Upper lobe of right lung (tissue), 1 donor: Measurements from ENCODE around the gene MRPL50. TPM values are rescaled to one million over a fixed set of nuclear protein-coding genes. Genes with fewer than 3 reads are reported as not detected.

ENCODE experiments used
- ATAC-seq: fragments of 200-7000 bp; cut with Tn5 transposase; one replicate; pipeline ENCODE4 v1.9.1; 2020; ENCODE audit warnings: mild to moderate bottlenecking, moderate library complexity
- DNase-seq: peaks from one replicate; pipeline ENCODE4 v3.0.0-alpha.2; 2020
- H3K27ac ChIP-seq: fragments of 200-600 bp; one replicate; pipeline ENCODE4 v1.8.0; 2022
- H3K27me3 ChIP-seq: fragments of 200-600 bp; one replicate; pipeline ENCODE4 v1.8.0; 2022; ENCODE audit warnings: mild to moderate bottlenecking
- H3K36me3 ChIP-seq: fragments of 200-600 bp; one replicate; pipeline ENCODE4 v1.8.0; 2022
- H3K4me1 ChIP-seq: fragments of 200-600 bp; one replicate; pipeline ENCODE4 v1.8.0; 2022
- H3K4me3 ChIP-seq: fragments of 200-600 bp; one replicate; pipeline ENCODE4 v1.8.0; 2022; ENCODE audit warnings: mild to moderate bottlenecking
- H3K9me3 ChIP-seq: fragments of 200-600 bp; one replicate; pipeline ENCODE4 v1.8.0; 2022
- CTCF ChIP-seq: fragments of 200-600 bp; IDR thresholded peaks from one replicate; pipeline ENCODE4 v1.8.0; 2022; ENCODE audit warnings: antibody characterized with exemption
- intact Hi-C: fragments of 100-400 bp; cut with DNase I; formaldehyde crosslinking; loops from one replicate; pipeline ENCODE4 v1.11.0; 2022
- total RNA-seq: library from RNA; stranded (reverse); fragmentation: NEBNext Ultra II Directional; extraction: Animal tissue kit (Norgen Biotek cat#: 25700); gene quantifications from one replicate; pipeline ENCODE4 v1.2.1, GENCODE V29; 2021
- donor health status: DM: no; HTN: yes; CAD: no; lungs with severe emphysema.

The MRPL50 gene
- total RNA-seq, 1 donor from 2014 or later, result 9.8 TPM

- Histone ChIP-seq H3K4me1 (no peaks in the 10 kb centered on the region), H3K36me3 (no peaks in the 10 kb centered on the region), H3K4me3 (no peak overlapping the region), H3K9me3 (no peaks in the 10 kb centered on the region), H3K27me3 (no peaks in the 10 kb centered on the region), H3K27ac (no peak overlapping the region)
- intact Hi-C loops, result no loop called here
- no peak for DNase-seq
- TF ChIP-seq CTCF, result no peak
- ATAC-seq, result no peak
These were observed 28.9 kb upstream of the MRPL50 start for GRCh38 chr9:101427358-101427757.

GRCh38 chr9:101421653-101422065 lies 23.2 kb upstream of the MRPL50 start:
- DNase-seq (no peak), ATAC-seq (peak; percentile 72)
- intact Hi-C loops, result no loop called here
- H3K4me1 ChIP-seq, result no peaks in the 10 kb centered on the region
- no peaks in the 10 kb centered on the region for H3K9me3 ChIP-seq
- H3K27ac ChIP-seq, result no peak overlapping the region
- TF ChIP-seq CTCF, result no peak
- no peaks in the 10 kb centered on the region for H3K27me3 ChIP-seq
- H3K36me3 ChIP-seq, result no peaks in the 10 kb centered on the region
- H3K4me3 ChIP-seq, result no peak overlapping the region

- DNase-seq (no peak), ATAC-seq (no peak)
- no peaks in the 10 kb centered on the region for H3K36me3 ChIP-seq
- H3K27ac ChIP-seq, result no peak overlapping the region
- H3K27me3 ChIP-seq, result no peaks in the 10 kb centered on the region
- H3K4me1 ChIP-seq, result no peaks in the 10 kb centered on the region
- H3K9me3 ChIP-seq, result peaks cover 7% of the 10 kb centered on the region
- intact Hi-C loops, result no loop called here
- no peak for TF ChIP-seq CTCF
- no peak overlapping the region for H3K4me3 ChIP-seq
These were observed 21.4 kb upstream of the MRPL50 start for GRCh38 chr9:101419863-101420262.

- no peak for TF ChIP-seq CTCF
- Histone ChIP-seq H3K4me1 (no peaks in the 10 kb centered on the region), H3K27me3 (no peaks in the 10 kb centered on the region), H3K36me3 (no peaks in the 10 kb centered on the region), H3K4me3 (no peak overlapping the region), H3K9me3 (peaks cover 17% of the 10 kb centered on the region), H3K27ac (no peak overlapping the region)
- intact Hi-C loops, result no loop called here
- no peak for DNase-seq
- ATAC-seq, result no peak
These were observed 20.4 kb upstream of the MRPL50 start for GRCh38 chr9:101418518-101419430.

- DNase-seq (no peak), ATAC-seq (no peak)
- Histone ChIP-seq H3K36me3 (no peaks in the 10 kb centered on the region), H3K9me3 (peaks cover 22% of the 10 kb centered on the region), H3K4me1 (no peaks in the 10 kb centered on the region), H3K27me3 (no peaks in the 10 kb centered on the region), H3K27ac (no peak overlapping the region), H3K4me3 (no peak overlapping the region)
- TF ChIP-seq CTCF, result no peak
- intact Hi-C loops, result no loop called here
These were observed 19.6 kb upstream of the MRPL50 start for GRCh38 chr9:101417977-101418376.
